ENCODE results near the gene F10. TPM values are rescaled to one million over a fixed set of nuclear protein-coding genes. Genes with fewer than 3 reads are reported as not detected.

Gene F10
- total RNA-seq, 1 experiment from 2014 or later: not detected

- DNase-seq (ENCODE audit: low read depth): no peak
These were observed 35.3 kb upstream of the F10 start for GRCh38 chr13:113086991-113087922.

GRCh38 chr13:113087923-113088690 lies 34.5 kb upstream of the F10 start:
- no peak for DNase-seq (ENCODE audit: low read depth)

- no peak for DNase-seq (ENCODE audit: low read depth)
These were observed 33.9 kb upstream of the F10 start for GRCh38 chr13:113088691-113089020.

- DNase-seq (ENCODE audit: low read depth): no peak
These were observed 32.7 kb upstream of the F10 start for GRCh38 chr13:113089693-113090414.

GRCh38 chr13:113090415-113090770 lies 32.2 kb upstream of the F10 start:
- no peak for DNase-seq (ENCODE audit: low read depth)

- no peak for DNase-seq (ENCODE audit: low read depth)
These were observed 31.8 kb upstream of the F10 start for GRCh38 chr13:113090806-113091205.

- DNase-seq (ENCODE audit: low read depth): no peak
These were observed 31.3 kb upstream of the F10 start for GRCh38 chr13:113091211-113091771.

- DNase-seq (ENCODE audit: low read depth): no peak
These were observed 30.5 kb upstream of the F10 start for GRCh38 chr13:113091891-113092775.

GRCh38 chr13:113092776-113093579 lies 29.6 kb upstream of the F10 start:
- DNase-seq (ENCODE audit: low read depth): no peak

- no peak for DNase-seq (ENCODE audit: low read depth)
These were observed 28.8 kb upstream of the F10 start for GRCh38 chr13:113093580-113094409.

- DNase-seq (ENCODE audit: low read depth): no peak
These were observed 28.2 kb upstream of the F10 start for GRCh38 chr13:113094410-113094800.

- no peak for DNase-seq (ENCODE audit: low read depth)
These were observed 27.2 kb upstream of the F10 start for GRCh38 chr13:113095146-113096051.

- DNase-seq (ENCODE audit: low read depth): no peak
These were observed 26.4 kb upstream of the F10 start for GRCh38 chr13:113096052-113096744.

- DNase-seq (ENCODE audit: low read depth): no peak
These were observed 25.8 kb upstream of the F10 start for GRCh38 chr13:113096745-113097305.

GRCh38 chr13:113097651-113098050 lies 24.9 kb upstream of the F10 start:
- DNase-seq (ENCODE audit: low read depth): no peak

- DNase-seq (ENCODE audit: low read depth): no peak
These were observed 24.4 kb upstream of the F10 start for GRCh38 chr13:113098162-113098732.

- DNase-seq (ENCODE audit: low read depth): no peak
These were observed 23.5 kb upstream of the F10 start for GRCh38 chr13:113099142-113099541.
